CD4-positive, alpha-beta T cell (primary cell): Measurements from ENCODE around the gene SSBP3. TPM values are rescaled to one million over a fixed set of nuclear protein-coding genes. Genes with fewer than 3 reads are reported as not detected.

ENCODE experiments used
- ATAC-seq: fragments of 200-7000 bp; cut with Tn5 transposase; one replicate; pipeline ENCODE4 v1.10.0; 2022; ENCODE audit warnings: mild to moderate bottlenecking; ENCODE audit not compliant: poor library complexity
- CTCF ChIA-PET: fragments of 350-600 bp; sonication (Branson Sonifier 250); formaldehyde crosslinking; loops from one replicate; lab custom pipeline; 2021; ENCODE audit warnings: antibody characterized with exemption, inconsistent platforms; lab: Charles Lee
- POLR2A ChIA-PET: fragments of 350-600 bp; sonication (Branson Sonifier 250); formaldehyde crosslinking; loops from one replicate; lab custom pipeline; 2021; ENCODE audit warnings: antibody characterized with exemption, inconsistent platforms; lab: Charles Lee
- DNase-seq, 14 experiments: peaks; one replicate each; pipeline ENCODE4 v3.0.0-alpha.2; 2013 to 2020; ENCODE audit warnings: mixed read lengths in 2 of 14
- H3K27ac ChIP-seq, 2 donors: one replicate each; pipeline versions ENCODE4 v1.5.1 to v1.7.0; 2013; ENCODE audit warnings: low read length in 2 of 2, low read depth in 1 of 2, mild to moderate bottlenecking in 1 of 2
- H3K27me3 ChIP-seq, 2 experiments: 1 replicate in 1 of 2; 2 replicates in 1 of 2; pipeline versions ENCODE4 v1.6.1 to v1.7.0; 2013; ENCODE audit warnings: low read length in 2 of 2, control low read depth in 1 of 2, mild to moderate bottlenecking in 1 of 2, moderate library complexity in 1 of 2; ENCODE audit not compliant: insufficient read depth in 2 of 2, control insufficient read depth in 1 of 2
- H3K36me3 ChIP-seq: one replicate; pipeline ENCODE4 v1.6.1; 2013; ENCODE audit warnings: low read length, control low read depth; ENCODE audit not compliant: insufficient read depth
- H3K4me1 ChIP-seq: one replicate; pipeline ENCODE4 v1.6.1; 2013; ENCODE audit warnings: low read length, control low read depth; ENCODE audit not compliant: insufficient read depth
- H3K4me3 ChIP-seq: one replicate; pipeline ENCODE4 v1.5.1; 2013; ENCODE audit warnings: mild to moderate bottlenecking, low read length, moderate library complexity
- H3K9me3 ChIP-seq, 2 experiments: 1 replicate in 1 of 2; 2 replicates in 1 of 2; pipeline versions ENCODE4 v1.6.1 to v1.7.0; 2013; ENCODE audit warnings: low read length in 2 of 2, mild to moderate bottlenecking in 2 of 2, control low read depth in 1 of 2, moderate library complexity in 1 of 2; ENCODE audit not compliant: control insufficient read depth in 1 of 2, insufficient read depth in 1 of 2
- H3K27ac Mint-ChIP-seq: one replicate; pipeline ENCODE4 v1.8.0; 2020; ENCODE audit warnings: mixed read lengths
- H3K27me3 Mint-ChIP-seq: one replicate; pipeline ENCODE4 v1.8.0; 2021; ENCODE audit warnings: mixed read lengths
- H3K36me3 Mint-ChIP-seq: one replicate; pipeline ENCODE4 v1.8.0; 2021; ENCODE audit warnings: low read depth, mixed read lengths
- H3K4me1 Mint-ChIP-seq: one replicate; pipeline ENCODE4 v1.8.0; 2021; ENCODE audit warnings: low read depth, mixed read lengths
- H3K4me3 Mint-ChIP-seq: one replicate; pipeline ENCODE4 v1.8.0; 2020; ENCODE audit warnings: mild to moderate bottlenecking, mixed read lengths
- H3K9me3 Mint-ChIP-seq: one replicate; pipeline ENCODE4 v1.8.0; 2020; ENCODE audit warnings: mixed read lengths
- intact Hi-C, 2 experiments: fragments of 100-400 bp; cut with DNase I in 1 of 2; cut with micrococcal nuclease in 1 of 2; formaldehyde crosslinking; loops; one replicate each; pipeline versions ENCODE4 v1.15.1 to v1.9.0; 2023 to 2025; cut with DNase I, micrococcal nuclease
- total RNA-seq, 174 experiments: library from RNA in 2 of 174; stranded (reverse) in 2 of 174; gene quantifications; one replicate each; pipeline ENCODE4 v1.2.3 and lab custom pipeline; 2021 to 2026
- TF ChIP-seq, protein P1 (sequence below): fragments of 200-600 bp; IDR thresholded peaks from one replicate; pipeline ENCODE4 v1.8.0; 2022; ENCODE audit warnings: antibody characterized with exemption, mild to moderate bottlenecking

Gene SSBP3
- total RNA-seq, 2 experiments from 2014 or later, result 50.6 to 52.4 TPM

DNA sequence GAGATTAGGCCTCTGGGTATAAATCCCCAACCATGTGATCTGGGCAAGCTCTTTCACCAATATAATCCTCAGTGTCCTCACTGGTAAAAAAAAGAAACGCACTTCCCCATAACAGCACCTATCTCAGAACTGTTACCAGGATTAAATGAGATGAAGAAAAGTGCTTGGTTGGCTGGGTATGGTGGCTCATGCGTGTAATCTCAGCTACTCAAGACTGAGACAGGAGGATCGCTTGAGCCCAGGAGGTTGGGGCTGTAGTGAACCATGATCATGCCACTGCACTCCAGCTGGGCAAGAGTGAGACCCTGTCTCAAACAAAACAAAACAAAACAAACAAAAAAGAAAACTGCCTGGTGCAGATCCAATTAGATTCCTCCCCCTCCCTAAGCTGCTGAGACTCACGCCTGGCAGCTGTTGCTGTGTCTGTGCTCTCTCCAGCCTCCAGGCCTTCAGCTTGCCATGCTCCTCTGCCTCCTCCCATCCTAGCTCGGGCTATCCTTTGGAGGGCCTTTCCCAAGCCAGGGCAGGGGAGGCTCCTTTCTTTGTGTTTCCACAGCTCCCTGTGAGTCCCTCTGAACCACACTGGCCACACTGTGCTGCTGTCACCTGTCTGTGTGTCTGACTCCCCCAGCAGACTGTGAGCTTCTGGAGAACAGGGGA is 225.4 kb downstream of the SSBP3 start:
- CTCF ChIA-PET, result interaction anchor here (0.6 to 2.7 kb wide), 2 partner anchors 306 to 308 kb away, joined by 3 to 9 read pairs; no protein-coding TSS in a partner anchor
- no peaks in the 10 kb centered on the region for H3K9me3 Mint-ChIP-seq
- ATAC-seq (no peak), DNase-seq (no peak)
- Histone ChIP-seq H3K4me3 (no peak overlapping the region), H3K9me3 (no peaks in the 10 kb centered on the region), H3K27ac (no peak overlapping the region), H3K36me3 (peaks cover 8% of the 10 kb centered on the region), H3K4me1 (no peaks in the 10 kb centered on the region), H3K27me3 (no peaks in the 10 kb centered on the region)
- TF ChIP-seq, protein P1, sequence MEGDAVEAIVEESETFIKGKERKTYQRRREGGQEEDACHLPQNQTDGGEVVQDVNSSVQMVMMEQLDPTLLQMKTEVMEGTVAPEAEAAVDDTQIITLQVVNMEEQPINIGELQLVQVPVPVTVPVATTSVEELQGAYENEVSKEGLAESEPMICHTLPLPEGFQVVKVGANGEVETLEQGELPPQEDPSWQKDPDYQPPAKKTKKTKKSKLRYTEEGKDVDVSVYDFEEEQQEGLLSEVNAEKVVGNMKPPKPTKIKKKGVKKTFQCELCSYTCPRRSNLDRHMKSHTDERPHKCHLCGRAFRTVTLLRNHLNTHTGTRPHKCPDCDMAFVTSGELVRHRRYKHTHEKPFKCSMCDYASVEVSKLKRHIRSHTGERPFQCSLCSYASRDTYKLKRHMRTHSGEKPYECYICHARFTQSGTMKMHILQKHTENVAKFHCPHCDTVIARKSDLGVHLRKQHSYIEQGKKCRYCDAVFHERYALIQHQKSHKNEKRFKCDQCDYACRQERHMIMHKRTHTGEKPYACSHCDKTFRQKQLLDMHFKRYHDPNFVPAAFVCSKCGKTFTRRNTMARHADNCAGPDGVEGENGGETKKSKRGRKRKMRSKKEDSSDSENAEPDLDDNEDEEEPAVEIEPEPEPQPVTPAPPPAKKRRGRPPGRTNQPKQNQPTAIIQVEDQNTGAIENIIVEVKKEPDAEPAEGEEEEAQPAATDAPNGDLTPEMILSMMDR, result no peak
- no peaks in the 10 kb centered on the region for H3K27me3 Mint-ChIP-seq
- no peak overlapping the region for H3K27ac Mint-ChIP-seq
- peaks cover 25% of the 10 kb centered on the region for H3K36me3 Mint-ChIP-seq
- H3K4me1 Mint-ChIP-seq, result no peaks in the 10 kb centered on the region
- H3K4me3 Mint-ChIP-seq, result no peak overlapping the region
- intact Hi-C loops, result loop anchor here in 1 of 2 experiments (1.0 kb wide), 1 partner anchor 308 kb away; no protein-coding TSS in a partner anchor
- POLR2A ChIA-PET, result interaction anchor here (1.9 kb wide), 1 partner anchor 226 kb away, joined by 4 read pairs; no protein-coding TSS in a partner anchor

DNA sequence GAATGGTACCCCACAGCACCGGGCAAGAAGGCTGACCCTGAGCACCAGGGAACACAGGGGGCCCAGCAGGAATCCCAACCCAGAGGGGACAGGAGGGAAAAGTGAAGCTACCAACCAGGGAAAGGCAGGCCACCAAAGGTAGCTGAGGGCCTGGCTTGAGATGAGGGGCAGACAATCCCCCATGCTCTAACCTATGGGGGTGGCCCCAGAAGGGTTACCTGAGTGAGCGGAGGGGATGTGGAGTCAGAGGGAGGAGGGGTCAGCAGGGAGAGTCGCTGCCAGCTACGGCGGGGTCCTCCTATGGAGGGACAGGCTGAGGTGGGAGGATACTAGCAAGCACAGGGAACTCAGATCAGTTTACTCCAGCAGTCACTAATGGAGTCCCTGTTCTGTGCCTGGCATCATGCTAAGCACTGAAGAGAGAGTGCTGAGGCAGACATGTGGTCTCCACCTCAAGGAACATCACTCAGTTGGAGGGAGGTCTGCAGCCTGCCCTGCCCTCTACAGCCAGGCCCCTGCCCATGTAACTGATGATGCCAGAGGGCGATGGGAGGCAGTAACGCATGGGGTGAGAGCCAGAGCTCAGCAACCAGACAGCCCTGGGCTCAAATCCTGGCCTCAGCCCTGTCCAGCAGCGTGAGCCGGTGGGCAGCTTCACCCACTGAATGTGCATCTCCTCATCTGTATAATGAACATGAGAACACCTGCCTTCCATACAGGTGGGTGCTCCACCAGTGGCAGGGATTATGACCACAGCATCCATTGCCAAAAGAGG is 227.7 kb downstream of the SSBP3 start:
- POLR2A ChIA-PET, result no interaction called here
- H3K9me3 Mint-ChIP-seq, result no peaks in the 10 kb centered on the region
- ATAC-seq (no peak), DNase-seq (no peak)
- Histone ChIP-seq H3K36me3 (peaks cover 8% of the 10 kb centered on the region), H3K4me3 (no peak overlapping the region), H3K27ac (no peak overlapping the region), H3K27me3 (no peaks in the 10 kb centered on the region), H3K9me3 (no peaks in the 10 kb centered on the region), H3K4me1 (no peaks in the 10 kb centered on the region)
- TF ChIP-seq, protein P1, result no peak
- peaks cover 14% of the 10 kb centered on the region for H3K36me3 Mint-ChIP-seq
- no peak overlapping the region for H3K4me3 Mint-ChIP-seq
- intact Hi-C loops, result no loop called here
- no peak overlapping the region for H3K27ac Mint-ChIP-seq
- H3K4me1 Mint-ChIP-seq, result no peaks in the 10 kb centered on the region
- CTCF ChIA-PET, result no interaction called here
- H3K27me3 Mint-ChIP-seq, result no peaks in the 10 kb centered on the region

DNA sequence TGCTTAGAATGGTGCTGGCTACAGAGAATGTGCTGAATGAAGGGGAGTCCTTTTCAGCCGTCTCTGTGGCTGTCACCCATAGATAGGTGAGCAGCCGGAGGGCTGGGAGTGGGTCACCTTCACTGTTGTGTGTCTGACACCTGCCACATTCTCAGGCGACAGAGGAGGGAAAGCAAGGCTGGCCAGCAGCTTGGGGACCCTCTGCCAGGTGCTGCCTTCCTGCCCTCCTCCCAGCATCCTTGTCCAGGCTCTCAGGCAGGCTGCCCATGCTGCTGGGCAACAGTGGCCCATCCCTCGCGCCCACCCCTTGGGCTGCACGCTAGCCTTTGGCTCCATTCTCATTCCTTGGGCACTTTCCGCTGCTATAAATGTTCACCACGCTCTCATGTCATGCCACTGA is 228.5 kb downstream of the SSBP3 start:
- TF ChIP-seq, protein P1, result no peak

More for the DNA sequence above, 228.5 kb downstream of the SSBP3 start:
- Mint-ChIP-seq H3K4me1 (no peaks in the 10 kb centered on the region), H3K27ac (no peak overlapping the region), H3K4me3 (no peak overlapping the region), H3K27me3 (no peaks in the 10 kb centered on the region), H3K36me3 (peaks cover 14% of the 10 kb centered on the region), H3K9me3 (no peaks in the 10 kb centered on the region)
- intact Hi-C loops, result no loop called here
- DNase-seq, result no peak
- no peak overlapping the region for H3K4me3 ChIP-seq
- CTCF ChIA-PET, result no interaction called here
- no peaks in the 10 kb centered on the region for H3K9me3 ChIP-seq
- POLR2A ChIA-PET, result no interaction called here
- peaks cover 8% of the 10 kb centered on the region for H3K36me3 ChIP-seq
- no peak for ATAC-seq
- H3K27ac ChIP-seq, result no peak overlapping the region
- no peaks in the 10 kb centered on the region for H3K4me1 ChIP-seq
- H3K27me3 ChIP-seq, result no peaks in the 10 kb centered on the region
